ENCODE measurements around the gene CCL23.

The CCL23 gene

DNA sequence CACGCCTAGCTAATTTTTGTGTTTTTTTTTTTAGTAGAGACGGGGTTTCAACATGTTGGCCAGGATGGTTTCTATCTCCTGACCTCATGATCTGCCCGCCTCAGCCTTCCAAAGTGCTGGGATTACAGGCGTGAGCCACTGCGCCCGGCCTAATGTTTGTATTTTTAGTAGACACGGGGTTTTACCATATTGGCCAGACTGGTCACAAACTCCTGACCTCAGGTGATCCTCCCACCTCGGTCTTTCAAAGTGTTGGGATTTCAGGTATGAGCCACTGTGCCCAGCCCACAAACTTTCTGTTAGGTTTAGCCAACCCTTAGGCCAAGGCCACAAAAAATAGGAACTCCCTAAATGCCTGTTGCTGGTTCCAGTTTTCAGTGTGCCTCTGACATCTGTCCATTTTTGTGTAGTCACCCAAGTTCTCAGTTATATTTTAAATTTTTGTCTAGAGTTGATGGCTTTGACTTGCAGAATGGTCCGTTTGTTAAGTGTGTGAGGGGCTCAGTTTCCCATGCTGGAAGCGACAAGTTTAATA is 49.2 kb downstream of the CCL23 start:
- DNase-seq: no peak

DNA sequence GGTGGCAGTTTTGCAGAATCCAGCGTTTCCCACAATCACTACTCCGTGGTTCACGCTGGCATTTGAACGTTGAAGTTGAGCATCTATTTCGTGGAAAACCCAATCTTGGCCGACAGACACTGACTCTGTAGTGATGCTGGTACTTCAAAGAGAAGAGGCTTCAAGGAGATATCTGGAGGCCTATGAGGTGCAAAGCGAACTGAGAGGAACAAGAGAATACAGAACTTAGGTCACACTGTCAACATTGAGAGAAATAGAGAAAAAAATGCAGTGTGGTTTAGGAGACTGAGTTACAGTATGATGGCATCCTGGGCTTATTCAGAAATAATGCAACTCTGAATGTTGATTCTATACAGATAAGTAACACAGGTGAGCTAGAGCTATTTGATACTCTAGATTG is 52.5 kb downstream of the CCL23 start:
- no peak for DNase-seq

DNA sequence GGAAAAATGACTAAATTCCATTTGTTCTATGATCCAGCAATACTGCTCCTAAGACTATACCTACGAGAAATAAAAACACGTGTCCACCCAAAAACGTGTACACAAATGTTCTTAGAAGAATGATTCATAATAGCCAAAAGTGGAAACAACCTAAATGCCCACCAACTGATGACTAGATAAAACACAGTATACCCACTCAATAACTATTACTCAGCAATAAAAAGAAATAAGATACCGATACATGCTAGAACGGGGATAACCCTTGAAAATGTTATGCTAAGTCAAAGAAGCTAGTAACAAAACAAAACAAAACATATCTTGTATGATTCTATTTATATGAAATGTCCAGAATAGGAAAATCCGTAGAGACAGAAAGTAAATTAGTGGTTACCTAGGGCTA is 54.1 kb downstream of the CCL23 start:
- no peak for DNase-seq

All from SHP77 (cell line).